ENCODE data around the gene NDUFAF3.

The NDUFAF3 gene

GRCh38 chr3:49022688-49023171 is 809 bp downstream of the NDUFAF3 start:
- no peak for TF ChIP-seq CREB1 (IDR thresholded peaks at IDR 0.05; ENCODE audit: low read depth)
- TF ChIP-seq, protein P1, sequence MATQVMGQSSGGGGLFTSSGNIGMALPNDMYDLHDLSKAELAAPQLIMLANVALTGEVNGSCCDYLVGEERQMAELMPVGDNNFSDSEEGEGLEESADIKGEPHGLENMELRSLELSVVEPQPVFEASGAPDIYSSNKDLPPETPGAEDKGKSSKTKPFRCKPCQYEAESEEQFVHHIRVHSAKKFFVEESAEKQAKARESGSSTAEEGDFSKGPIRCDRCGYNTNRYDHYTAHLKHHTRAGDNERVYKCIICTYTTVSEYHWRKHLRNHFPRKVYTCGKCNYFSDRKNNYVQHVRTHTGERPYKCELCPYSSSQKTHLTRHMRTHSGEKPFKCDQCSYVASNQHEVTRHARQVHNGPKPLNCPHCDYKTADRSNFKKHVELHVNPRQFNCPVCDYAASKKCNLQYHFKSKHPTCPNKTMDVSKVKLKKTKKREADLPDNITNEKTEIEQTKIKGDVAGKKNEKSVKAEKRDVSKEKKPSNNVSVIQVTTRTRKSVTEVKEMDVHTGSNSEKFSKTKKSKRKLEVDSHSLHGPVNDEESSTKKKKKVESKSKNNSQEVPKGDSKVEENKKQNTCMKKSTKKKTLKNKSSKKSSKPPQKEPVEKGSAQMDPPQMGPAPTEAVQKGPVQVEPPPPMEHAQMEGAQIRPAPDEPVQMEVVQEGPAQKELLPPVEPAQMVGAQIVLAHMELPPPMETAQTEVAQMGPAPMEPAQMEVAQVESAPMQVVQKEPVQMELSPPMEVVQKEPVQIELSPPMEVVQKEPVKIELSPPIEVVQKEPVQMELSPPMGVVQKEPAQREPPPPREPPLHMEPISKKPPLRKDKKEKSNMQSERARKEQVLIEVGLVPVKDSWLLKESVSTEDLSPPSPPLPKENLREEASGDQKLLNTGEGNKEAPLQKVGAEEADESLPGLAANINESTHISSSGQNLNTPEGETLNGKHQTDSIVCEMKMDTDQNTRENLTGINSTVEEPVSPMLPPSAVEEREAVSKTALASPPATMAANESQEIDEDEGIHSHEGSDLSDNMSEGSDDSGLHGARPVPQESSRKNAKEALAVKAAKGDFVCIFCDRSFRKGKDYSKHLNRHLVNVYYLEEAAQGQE (IDR thresholded peaks at IDR 0.05; ENCODE audit: low read depth): no peak

- TF ChIP-seq CEBPB (IDR thresholded peaks at IDR 0.05) (no peak), TCF12 (IDR thresholded peaks at IDR 0.05; ENCODE audit: low read depth) (no peak), TAF1 (IDR thresholded peaks at IDR 0.05; ENCODE audit: low read depth) (no peak), USF1 (IDR thresholded peaks at IDR 0.05) (no peak), FOXM1 (IDR thresholded peaks at IDR 0.05; ENCODE audit: borderline replicate concordance, low read depth) (no peak), RAD21 (IDR thresholded peaks at IDR 0.05; ENCODE audit: low read depth) (no peak), TEAD4 (IDR thresholded peaks at IDR 0.05) (no peak), CREB1 (IDR thresholded peaks at IDR 0.05; ENCODE audit: low read depth) (no peak), YY1 (IDR thresholded peaks at IDR 0.05; ENCODE audit: low read depth) (no peak), ZBTB7A (IDR thresholded peaks at IDR 0.05; ENCODE audit: low read depth) (no peak), NFIC (IDR thresholded peaks at IDR 0.05) (no peak), EP300 (IDR thresholded peaks at IDR 0.05; ENCODE audit: borderline replicate concordance) (no peak), EGR1 (IDR thresholded peaks at IDR 0.05) (no peak)
- TF ChIP-seq, protein P1 (IDR thresholded peaks at IDR 0.05; ENCODE audit: low read depth): no peak
- TF ChIP-seq, protein P2, sequence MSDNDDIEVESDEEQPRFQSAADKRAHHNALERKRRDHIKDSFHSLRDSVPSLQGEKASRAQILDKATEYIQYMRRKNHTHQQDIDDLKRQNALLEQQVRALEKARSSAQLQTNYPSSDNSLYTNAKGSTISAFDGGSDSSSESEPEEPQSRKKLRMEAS (IDR thresholded peaks at IDR 0.05): no peak
Measured at GRCh38 chr3:49023775-49024174, 1.9 kb downstream of the NDUFAF3 start.

GRCh38 chr3:49024449-49024848 is 2.5 kb downstream of the NDUFAF3 start:
- TF ChIP-seq TCF12 (IDR thresholded peaks at IDR 0.05; ENCODE audit: low read depth): no peak
- TF ChIP-seq YY1 (IDR thresholded peaks at IDR 0.05; ENCODE audit: low read depth): no peak
- no peak for TF ChIP-seq NFIC (IDR thresholded peaks at IDR 0.05)

GRCh38 chr3:49025005-49025792 is 3.3 kb downstream of the NDUFAF3 start:
- no peak for TF ChIP-seq NFIC (IDR thresholded peaks at IDR 0.05)
- no peak for TF ChIP-seq USF1 (IDR thresholded peaks at IDR 0.05)
- no peak for TF ChIP-seq TAF1 (IDR thresholded peaks at IDR 0.05; ENCODE audit: low read depth)
- TF ChIP-seq, protein P1 (IDR thresholded peaks at IDR 0.05; ENCODE audit: low read depth): no peak
- TF ChIP-seq EP300 (IDR thresholded peaks at IDR 0.05; ENCODE audit: borderline replicate concordance): no peak
- TF ChIP-seq ZBTB7A (IDR thresholded peaks at IDR 0.05; ENCODE audit: low read depth): no peak
- no peak for TF ChIP-seq CREB1 (IDR thresholded peaks at IDR 0.05; ENCODE audit: low read depth)
- TF ChIP-seq FOXM1 (IDR thresholded peaks at IDR 0.05; ENCODE audit: borderline replicate concordance, low read depth): no peak
- no peak for TF ChIP-seq TCF12 (IDR thresholded peaks at IDR 0.05; ENCODE audit: low read depth)
- TF ChIP-seq TEAD4 (IDR thresholded peaks at IDR 0.05): no peak
- no peak for TF ChIP-seq YY1 (IDR thresholded peaks at IDR 0.05; ENCODE audit: low read depth)
- TF ChIP-seq RAD21 (IDR thresholded peaks at IDR 0.05; ENCODE audit: low read depth): no peak
- TF ChIP-seq, protein P2 (IDR thresholded peaks at IDR 0.05): no peak
